SK-N-SH treated with all-trans-retinoic acid at 6 μM for 48 hours (cell line): Measurements from ENCODE around the gene CNPY4.

Source experiments
- ATAC-seq: fragments of 200-7000 bp; cut with Tn5 transposase; 3 replicates; pipeline ENCODE4 v1.9.1; 2020; ENCODE audit warnings: mild to moderate bottlenecking, moderate library complexity
- ARNTL ChIP-seq: fragments of 450-650 bp; formaldehyde crosslinking; IDR thresholded peaks from 2 replicates; pipeline ENCODE4 v1.5.0; 2020; ENCODE audit warnings: low read depth, mild to moderate bottlenecking, moderate library complexity, borderline replicate concordance
- BACH2 ChIP-seq: fragments of 250-450 bp; sonication (Bioruptor Pico); IDR thresholded peaks from 2 replicates; pipeline ENCODE4 v1.9.0; 2021; ENCODE audit warnings: mild to moderate bottlenecking, borderline replicate concordance
- CSDC2 ChIP-seq: fragments of 250-450 bp; sonication (Bioruptor Pico); IDR thresholded peaks from 2 replicates; pipeline ENCODE4 v1.5.0; 2020; ENCODE audit warnings: mild to moderate bottlenecking, moderate library complexity
- GLIS3 ChIP-seq: fragments of 250-450 bp; sonication (Bioruptor Pico); IDR thresholded peaks from 2 replicates; pipeline ENCODE4 v1.5.0; 2020; ENCODE audit warnings: mild to moderate bottlenecking, moderate library complexity
- ISL1 ChIP-seq: fragments of 250-450 bp; sonication (Bioruptor Pico); IDR thresholded peaks from 2 replicates; pipeline ENCODE4 v2.1.2; 2022; ENCODE audit warnings: mild to moderate bottlenecking, moderate library complexity
- OSR1 ChIP-seq: fragments of 250-450 bp; sonication (Bioruptor Pico); IDR thresholded peaks from 2 replicates; pipeline ENCODE4 v1.8.0; 2022; ENCODE audit warnings: moderate library complexity, mild to moderate bottlenecking, inconsistent platforms
- RARB ChIP-seq: fragments of 250-450 bp; sonication (Bioruptor Pico); IDR thresholded peaks from 2 replicates; pipeline ENCODE4 v1.8.0; 2021; ENCODE audit warnings: mild to moderate bottlenecking, moderate library complexity
- SNAI2 ChIP-seq: fragments of 250-450 bp; sonication (Bioruptor Pico); IDR thresholded peaks from 2 replicates; pipeline ENCODE4 v1.5.0; 2020; ENCODE audit warnings: mild to moderate bottlenecking, moderate library complexity
- ZC3H10 ChIP-seq: fragments of 250-450 bp; sonication (Bioruptor Pico); IDR thresholded peaks from 2 replicates; pipeline ENCODE4 v1.5.1; 2021; ENCODE audit warnings: mild to moderate bottlenecking, moderate library complexity
- ZFP3 ChIP-seq: fragments of 250-450 bp; sonication (Bioruptor Pico); IDR thresholded peaks from 2 replicates; pipeline ENCODE4 v1.5.0; 2020; ENCODE audit warnings: mild to moderate bottlenecking, moderate library complexity
- ZNF565 ChIP-seq: fragments of 450-650 bp; formaldehyde crosslinking; conservative IDR thresholded peaks from 2 replicates; pipeline ENCODE4 v1.5.0; 2020; ENCODE audit warnings: low read depth, mild to moderate bottlenecking, moderate library complexity
- ZNF70 ChIP-seq: fragments of 450-650 bp; formaldehyde crosslinking; IDR thresholded peaks from 2 replicates; pipeline ENCODE4 v1.5.0; 2020; ENCODE audit warnings: mild to moderate bottlenecking, moderate library complexity
- ZNF8 ChIP-seq: fragments of 450-650 bp; formaldehyde crosslinking; IDR thresholded peaks from 2 replicates; pipeline ENCODE4 v1.5.0; 2020; ENCODE audit warnings: mild to moderate bottlenecking, moderate library complexity
- TF ChIP-seq, protein P1 (sequence below): fragments of 250-450 bp; sonication (Bioruptor Pico); IDR thresholded peaks from 2 replicates; pipeline ENCODE4 v1.5.1; 2020; ENCODE audit warnings: low read depth, mild to moderate bottlenecking, moderate library complexity
- TF ChIP-seq, protein P2 (sequence below): fragments of 250-450 bp; sonication (Bioruptor Pico); IDR thresholded peaks from 2 replicates; pipeline ENCODE4 v1.8.0; 2021; ENCODE audit warnings: low read depth, mild to moderate bottlenecking, moderate library complexity, borderline replicate concordance
- TF ChIP-seq, protein P3 (sequence below): fragments of 250-450 bp; sonication (Bioruptor Pico); IDR thresholded peaks from 2 replicates; pipeline ENCODE4 v1.5.0; 2020; ENCODE audit warnings: mild to moderate bottlenecking, moderate library complexity
- TF ChIP-seq, protein P4 (sequence below): fragments of 250-450 bp; sonication (Bioruptor Pico); IDR thresholded peaks from 2 replicates; pipeline ENCODE4 v1.8.0; 2020; ENCODE audit warnings: mild to moderate bottlenecking, moderate library complexity, borderline replicate concordance
- TF ChIP-seq, protein P5 (sequence below): fragments of 250-450 bp; sonication (Bioruptor Pico); IDR thresholded peaks from 2 replicates; pipeline ENCODE4 v1.5.1; 2021; ENCODE audit warnings: mild to moderate bottlenecking, moderate library complexity

Gene CNPY4

DNA sequence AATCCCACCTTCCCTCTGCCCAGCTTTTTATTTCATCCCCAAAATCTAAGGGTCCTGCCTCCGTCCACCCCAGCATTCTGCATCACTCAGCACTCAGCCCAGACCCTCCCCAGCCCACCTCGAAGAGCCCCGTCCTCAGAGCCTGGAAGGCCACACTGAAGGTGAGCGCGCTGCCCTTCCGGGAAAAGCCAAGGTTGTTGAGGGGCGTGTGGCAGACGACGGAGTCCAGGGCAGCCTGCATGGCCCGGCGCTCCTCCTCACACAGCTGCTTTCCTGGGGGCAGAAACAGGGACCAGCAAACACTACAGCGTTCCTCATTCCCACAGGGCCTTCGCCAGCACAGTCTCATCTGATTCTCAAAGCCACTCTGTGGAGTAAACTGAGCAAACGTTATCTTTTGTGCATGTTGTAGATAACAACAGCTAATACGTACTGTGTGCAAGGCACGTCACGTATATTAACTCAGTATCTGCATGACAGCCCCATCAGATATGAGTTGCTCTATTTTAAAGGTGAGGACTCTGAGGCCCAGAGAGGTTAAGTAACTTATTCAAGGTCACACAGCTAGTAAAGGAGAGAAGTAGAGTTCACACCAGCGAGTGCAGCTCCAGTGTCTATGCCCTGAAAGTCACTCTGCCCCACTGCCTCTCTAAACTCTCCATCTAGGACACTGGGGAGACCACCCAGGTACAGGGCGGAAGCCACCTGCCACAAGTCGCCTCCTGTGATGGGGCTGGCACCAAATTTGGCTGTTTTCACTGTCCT lies 36.3 kb downstream of the CNPY4 start:
- no peak for ATAC-seq
- TF ChIP-seq, protein P1, sequence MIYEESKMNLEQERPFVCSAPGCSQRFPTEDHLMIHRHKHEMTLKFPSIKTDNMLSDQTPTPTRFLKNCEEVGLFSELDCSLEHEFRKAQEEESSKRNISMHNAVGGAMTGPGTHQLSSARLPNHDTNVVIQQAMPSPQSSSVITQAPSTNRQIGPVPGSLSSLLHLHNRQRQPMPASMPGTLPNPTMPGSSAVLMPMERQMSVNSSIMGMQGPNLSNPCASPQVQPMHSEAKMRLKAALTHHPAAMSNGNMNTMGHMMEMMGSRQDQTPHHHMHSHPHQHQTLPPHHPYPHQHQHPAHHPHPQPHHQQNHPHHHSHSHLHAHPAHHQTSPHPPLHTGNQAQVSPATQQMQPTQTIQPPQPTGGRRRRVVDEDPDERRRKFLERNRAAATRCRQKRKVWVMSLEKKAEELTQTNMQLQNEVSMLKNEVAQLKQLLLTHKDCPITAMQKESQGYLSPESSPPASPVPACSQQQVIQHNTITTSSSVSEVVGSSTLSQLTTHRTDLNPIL (CRISPR knock-in tag), result no peak
- TF ChIP-seq OSR1 (CRISPR knock-in tag) (no peak), ZNF70 (CRISPR knock-in tag) (no peak), ZFP3 (CRISPR knock-in tag) (no peak), ISL1 (CRISPR knock-in tag) (no peak), BACH2 (no peak), GLIS3 (CRISPR knock-in tag) (no peak), SNAI2 (CRISPR knock-in tag) (no peak)
- TF ChIP-seq, protein P2, sequence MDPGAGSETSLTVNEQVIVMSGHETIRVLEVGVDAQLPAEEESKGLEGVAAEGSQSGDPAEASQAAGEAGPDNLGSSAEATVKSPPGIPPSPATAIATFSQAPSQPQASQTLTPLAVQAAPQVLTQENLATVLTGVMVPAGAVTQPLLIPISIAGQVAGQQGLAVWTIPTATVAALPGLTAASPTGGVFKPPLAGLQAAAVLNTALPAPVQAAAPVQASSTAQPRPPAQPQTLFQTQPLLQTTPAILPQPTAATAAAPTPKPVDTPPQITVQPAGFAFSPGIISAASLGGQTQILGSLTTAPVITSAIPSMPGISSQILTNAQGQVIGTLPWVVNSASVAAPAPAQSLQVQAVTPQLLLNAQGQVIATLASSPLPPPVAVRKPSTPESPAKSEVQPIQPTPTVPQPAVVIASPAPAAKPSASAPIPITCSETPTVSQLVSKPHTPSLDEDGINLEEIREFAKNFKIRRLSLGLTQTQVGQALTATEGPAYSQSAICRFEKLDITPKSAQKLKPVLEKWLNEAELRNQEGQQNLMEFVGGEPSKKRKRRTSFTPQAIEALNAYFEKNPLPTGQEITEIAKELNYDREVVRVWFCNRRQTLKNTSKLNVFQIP (CRISPR knock-in tag), result no peak

DNA sequence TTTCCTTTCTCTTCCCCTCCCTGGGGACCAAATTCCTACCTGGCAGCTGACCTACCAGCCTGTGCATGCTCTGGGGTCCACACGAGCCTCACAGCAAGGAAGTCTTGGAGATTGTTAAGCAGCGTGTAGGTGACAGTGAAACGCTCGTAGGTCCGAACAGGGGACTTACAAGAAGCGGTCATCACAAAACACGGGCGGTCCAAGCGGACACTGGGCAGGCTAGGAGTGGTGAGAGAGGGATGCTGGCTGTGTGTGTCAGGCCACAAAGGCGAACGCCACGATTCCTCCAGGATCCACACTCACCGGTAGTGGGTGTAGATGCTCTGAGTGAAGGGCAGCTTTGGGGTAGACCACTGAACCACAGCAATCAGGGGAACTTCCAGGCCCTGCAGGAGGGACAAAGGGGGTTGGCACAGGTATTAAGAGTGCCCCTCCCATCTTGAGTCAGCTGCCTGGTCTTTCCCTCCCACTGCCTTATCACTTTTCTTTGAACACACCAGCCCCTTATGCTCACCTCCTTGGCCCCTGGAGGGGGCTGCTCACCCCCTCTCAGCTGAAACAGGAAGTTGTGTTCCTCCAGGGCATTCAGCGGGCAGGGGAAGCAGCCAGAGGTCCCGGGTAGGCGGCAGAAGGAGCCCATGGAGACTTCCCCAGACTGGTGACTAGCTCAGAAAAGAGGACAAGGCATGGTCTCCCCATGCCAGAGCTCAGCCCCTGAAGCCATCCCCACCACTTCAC lies 37.1 kb downstream of the CNPY4 start:
- ATAC-seq, result no peak
- TF ChIP-seq ZNF565 (CRISPR knock-in tag), result no peak
- no peak for TF ChIP-seq BACH2
- TF ChIP-seq ISL1 (CRISPR knock-in tag), result no peak
- TF ChIP-seq OSR1 (CRISPR knock-in tag), result no peak
- TF ChIP-seq ZNF70 (CRISPR knock-in tag), result no peak
- no peak for TF ChIP-seq ZC3H10 (CRISPR knock-in tag)
- TF ChIP-seq, protein P3, sequence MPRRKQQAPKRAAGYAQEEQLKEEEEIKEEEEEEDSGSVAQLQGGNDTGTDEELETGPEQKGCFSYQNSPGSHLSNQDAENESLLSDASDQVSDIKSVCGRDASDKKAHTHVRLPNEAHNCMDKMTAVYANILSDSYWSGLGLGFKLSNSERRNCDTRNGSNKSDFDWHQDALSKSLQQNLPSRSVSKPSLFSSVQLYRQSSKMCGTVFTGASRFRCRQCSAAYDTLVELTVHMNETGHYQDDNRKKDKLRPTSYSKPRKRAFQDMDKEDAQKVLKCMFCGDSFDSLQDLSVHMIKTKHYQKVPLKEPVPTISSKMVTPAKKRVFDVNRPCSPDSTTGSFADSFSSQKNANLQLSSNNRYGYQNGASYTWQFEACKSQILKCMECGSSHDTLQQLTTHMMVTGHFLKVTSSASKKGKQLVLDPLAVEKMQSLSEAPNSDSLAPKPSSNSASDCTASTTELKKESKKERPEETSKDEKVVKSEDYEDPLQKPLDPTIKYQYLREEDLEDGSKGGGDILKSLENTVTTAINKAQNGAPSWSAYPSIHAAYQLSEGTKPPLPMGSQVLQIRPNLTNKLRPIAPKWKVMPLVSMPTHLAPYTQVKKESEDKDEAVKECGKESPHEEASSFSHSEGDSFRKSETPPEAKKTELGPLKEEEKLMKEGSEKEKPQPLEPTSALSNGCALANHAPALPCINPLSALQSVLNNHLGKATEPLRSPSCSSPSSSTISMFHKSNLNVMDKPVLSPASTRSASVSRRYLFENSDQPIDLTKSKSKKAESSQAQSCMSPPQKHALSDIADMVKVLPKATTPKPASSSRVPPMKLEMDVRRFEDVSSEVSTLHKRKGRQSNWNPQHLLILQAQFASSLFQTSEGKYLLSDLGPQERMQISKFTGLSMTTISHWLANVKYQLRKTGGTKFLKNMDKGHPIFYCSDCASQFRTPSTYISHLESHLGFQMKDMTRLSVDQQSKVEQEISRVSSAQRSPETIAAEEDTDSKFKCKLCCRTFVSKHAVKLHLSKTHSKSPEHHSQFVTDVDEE (CRISPR knock-in tag), result no peak
- no peak for TF ChIP-seq ARNTL (CRISPR knock-in tag)
- TF ChIP-seq SNAI2 (CRISPR knock-in tag), result no peak

DNA sequence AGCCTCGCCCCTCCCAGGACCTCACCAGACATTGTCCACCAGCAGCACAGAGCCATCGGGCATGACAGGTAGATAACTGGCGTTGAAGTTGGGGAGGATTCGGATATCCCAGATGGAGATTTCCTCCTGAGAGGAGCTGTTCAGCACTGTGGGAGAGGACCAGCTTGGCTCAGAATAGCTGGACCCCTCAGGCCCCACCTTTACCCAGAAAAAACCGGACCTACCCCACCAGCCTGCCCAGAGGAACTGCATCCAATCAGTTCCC lies 37.6 kb downstream of the CNPY4 start:
- TF ChIP-seq, protein P4, sequence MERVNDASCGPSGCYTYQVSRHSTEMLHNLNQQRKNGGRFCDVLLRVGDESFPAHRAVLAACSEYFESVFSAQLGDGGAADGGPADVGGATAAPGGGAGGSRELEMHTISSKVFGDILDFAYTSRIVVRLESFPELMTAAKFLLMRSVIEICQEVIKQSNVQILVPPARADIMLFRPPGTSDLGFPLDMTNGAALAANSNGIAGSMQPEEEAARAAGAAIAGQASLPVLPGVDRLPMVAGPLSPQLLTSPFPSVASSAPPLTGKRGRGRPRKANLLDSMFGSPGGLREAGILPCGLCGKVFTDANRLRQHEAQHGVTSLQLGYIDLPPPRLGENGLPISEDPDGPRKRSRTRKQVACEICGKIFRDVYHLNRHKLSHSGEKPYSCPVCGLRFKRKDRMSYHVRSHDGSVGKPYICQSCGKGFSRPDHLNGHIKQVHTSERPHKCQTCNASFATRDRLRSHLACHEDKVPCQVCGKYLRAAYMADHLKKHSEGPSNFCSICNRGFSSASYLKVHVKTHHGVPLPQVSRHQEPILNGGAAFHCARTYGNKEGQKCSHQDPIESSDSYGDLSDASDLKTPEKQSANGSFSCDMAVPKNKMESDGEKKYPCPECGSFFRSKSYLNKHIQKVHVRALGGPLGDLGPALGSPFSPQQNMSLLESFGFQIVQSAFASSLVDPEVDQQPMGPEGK (CRISPR knock-in tag), result no peak
- TF ChIP-seq RARB (no peak), CSDC2 (CRISPR knock-in tag) (no peak), BACH2 (no peak), ZNF8 (CRISPR knock-in tag) (no peak), GLIS3 (CRISPR knock-in tag) (no peak), ARNTL (CRISPR knock-in tag) (no peak), ZFP3 (CRISPR knock-in tag) (no peak)
- TF ChIP-seq, protein P5, sequence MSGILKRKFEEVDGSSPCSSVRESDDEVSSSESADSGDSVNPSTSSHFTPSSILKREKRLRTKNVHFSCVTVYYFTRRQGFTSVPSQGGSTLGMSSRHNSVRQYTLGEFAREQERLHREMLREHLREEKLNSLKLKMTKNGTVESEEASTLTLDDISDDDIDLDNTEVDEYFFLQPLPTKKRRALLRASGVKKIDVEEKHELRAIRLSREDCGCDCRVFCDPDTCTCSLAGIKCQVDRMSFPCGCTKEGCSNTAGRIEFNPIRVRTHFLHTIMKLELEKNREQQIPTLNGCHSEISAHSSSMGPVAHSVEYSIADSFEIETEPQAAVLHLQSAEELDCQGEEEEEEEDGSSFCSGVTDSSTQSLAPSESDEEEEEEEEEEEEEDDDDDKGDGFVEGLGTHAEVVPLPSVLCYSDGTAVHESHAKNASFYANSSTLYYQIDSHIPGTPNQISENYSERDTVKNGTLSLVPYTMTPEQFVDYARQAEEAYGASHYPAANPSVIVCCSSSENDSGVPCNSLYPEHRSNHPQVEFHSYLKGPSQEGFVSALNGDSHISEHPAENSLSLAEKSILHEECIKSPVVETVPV (CRISPR knock-in tag), result no peak
- no peak for ATAC-seq
